NCI-H1930 (cell line): ENCODE data around the gene NPR2.
A peak's percentile ranks its signal among the peaks of the same experiment; 100 is the strongest.

Experiments
- DNase-seq, 2 experiments: peaks; one replicate each; lab custom pipeline; 2025; lab: John Stamatoyannopoulos, UW

NPR2 gene

DNA sequence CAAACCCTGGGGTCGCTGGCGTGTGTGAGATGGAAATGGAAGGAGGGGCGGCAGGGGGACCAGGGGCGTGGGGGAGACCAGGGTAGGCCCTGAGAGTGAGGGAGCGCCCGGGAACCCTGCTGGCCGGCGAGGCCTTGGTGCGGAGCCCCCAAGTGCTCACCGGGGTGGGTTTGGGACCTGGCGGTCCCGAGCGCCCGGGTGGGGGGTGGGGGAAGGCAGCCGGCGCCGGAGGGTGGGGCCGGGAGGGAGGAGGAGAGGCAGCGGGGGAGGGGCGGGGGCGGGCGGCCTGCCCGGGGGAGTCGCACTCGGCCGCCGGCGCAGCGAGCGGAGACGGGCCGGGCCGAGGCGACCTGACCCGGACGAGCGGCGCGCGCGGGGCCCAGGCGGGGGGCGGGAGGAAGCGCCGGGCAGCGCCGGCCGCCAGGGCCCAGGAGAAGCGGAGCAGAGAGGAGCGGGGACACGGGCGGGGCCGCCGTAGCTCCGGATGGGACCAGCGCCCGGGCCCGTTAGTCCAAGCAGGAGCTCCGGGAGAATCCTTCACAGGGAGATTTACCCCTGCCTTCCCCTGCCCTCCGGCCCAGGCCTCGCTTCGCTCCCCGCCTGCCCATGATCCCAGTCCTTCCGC is at the start of gene NPR2:
Gene NPR2 (plus strand): TSS at position 295 of the 625 bp plus-strand sequence. CDS start 818 bp downstream, outside the sequence.
- no peak for DNase-seq

- no peak for DNase-seq
Observed at GRCh38 chr9:35741740-35742139, 49.7 kb upstream of the NPR2 start.

DNA sequence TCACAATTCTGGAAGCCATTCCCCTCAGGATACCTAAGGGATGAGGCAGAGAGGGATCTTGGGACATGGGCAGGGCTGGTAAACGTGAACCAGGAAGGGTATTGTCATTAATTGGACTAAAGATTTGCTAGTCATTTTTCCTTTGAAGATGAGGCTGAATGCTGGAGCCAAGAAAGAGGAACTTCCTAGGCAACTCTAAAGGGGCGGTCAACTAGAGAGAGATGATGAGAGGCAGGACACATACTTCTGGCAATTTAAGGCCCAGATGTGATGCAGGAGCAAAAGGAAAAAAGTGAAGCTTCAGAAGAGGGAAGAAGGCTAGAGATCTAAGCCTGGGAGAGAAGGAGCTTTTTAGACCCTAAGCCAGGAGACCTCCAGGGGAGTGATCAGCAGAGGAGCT is 47.9 kb upstream of the NPR2 start:
- no peak for DNase-seq

DNA sequence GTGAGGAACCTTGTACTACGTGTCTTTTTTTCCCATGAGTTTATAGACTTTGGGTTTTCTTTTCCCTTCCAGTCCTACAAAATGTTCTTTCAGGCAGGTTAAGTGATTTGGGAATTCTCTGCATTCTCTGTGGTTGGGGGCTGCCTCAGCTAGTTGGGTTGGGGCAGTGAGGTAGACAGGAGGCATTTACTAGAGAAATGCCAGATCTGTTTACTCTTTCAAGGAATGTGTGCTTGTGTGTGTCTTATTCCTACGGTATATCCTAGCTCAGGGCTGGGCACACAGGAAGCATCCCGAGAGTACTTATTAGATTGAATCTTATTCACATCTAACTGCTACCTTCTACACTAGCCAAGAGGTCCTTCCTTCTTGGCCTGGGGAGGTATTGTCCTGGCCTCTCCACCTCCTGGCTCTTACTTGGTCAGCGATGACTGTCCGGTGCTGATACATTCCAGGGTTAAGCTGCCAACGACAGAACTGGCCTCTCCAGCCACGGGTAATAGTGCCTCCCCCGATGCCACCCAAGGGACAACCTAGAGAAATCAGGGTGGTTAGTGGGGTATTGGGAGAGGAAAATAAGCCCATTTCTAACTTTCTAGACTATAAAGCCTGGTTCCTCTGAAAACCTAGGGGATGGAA is 47.4 kb upstream of the NPR2 start:
- no peak for DNase-seq

- no peak for DNase-seq
Observed at GRCh38 chr9:35745569-35745968, 45.8 kb upstream of the NPR2 start.

DNA sequence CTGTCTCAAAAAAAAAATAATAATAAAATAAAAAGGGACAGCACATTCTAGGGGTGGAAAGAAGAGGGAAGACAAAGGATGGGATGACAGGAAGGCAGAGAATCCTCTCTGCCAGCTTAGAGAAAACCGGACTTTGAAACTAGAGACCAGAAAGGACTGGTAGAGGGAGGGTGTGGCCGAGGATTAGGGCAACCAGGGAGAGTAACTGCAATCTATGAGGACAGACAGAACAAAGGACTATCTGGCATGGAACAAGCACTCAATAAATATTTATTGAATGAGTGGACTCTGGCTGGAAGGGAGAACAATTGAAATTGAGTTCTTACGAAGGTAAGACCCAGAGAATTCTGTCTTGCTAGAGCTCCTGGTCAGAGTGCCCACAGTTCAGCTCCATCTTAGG is 44.8 kb upstream of the NPR2 start:
- DNase-seq = no peak

GRCh38 chr9:35748242-35748857 is 43.0 kb upstream of the NPR2 start:
- DNase-seq = no peak

DNA sequence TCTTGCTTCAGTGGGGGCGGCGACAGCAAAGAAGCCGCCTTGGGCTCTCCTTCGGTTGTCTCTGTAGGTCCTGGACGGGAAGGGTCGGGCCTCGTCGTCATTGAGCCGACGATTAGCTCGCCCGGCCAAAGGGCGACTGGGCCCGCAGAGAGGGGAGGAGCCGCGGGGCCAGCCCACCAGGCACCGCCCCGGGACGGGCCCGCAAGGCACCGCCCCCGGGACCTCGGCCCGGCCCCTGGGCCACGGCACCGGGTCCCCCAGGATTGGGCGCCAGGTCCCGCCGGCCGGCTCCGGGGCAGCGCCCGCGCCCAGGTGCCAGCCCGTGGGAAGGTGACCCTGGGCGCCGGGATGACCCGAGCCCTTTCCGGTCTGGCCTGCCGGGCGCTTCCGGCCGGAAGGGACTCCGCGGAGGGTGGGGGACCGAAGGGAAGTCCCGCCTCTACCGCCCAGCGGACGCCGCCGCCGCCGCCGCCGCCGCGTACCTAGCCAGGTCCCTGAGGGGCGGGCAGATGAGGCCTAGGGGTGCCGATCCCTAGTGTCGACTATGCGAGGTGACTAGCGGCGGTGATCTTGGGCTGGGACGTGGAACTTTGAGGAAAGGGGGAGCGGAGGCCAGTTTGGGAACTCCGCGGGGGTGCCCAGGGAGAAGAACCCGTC is 42.4 kb upstream of the NPR2 start, which contains the start of the genes GBA2 and RGP1:
Gene GBA2 (minus strand): TSS at position 371 of the 657 bp plus-strand sequence. CDS start 524 bp downstream, outside the sequence.
Gene RGP1 (plus strand): TSS at position 430 of the 657 bp plus-strand sequence. CDS start 469 bp downstream, outside the sequence.
- peak; percentile 71 to 78 for DNase-seq

- no peak for DNase-seq
Observed at GRCh38 chr9:35749515-35750255, 41.7 kb upstream of the NPR2 start.

- no peak for DNase-seq
Observed at GRCh38 chr9:35750256-35750531, 41.2 kb upstream of the NPR2 start.

- DNase-seq = no peak
Observed at GRCh38 chr9:35753466-35753865, 37.9 kb upstream of the NPR2 start.

- no peak for DNase-seq
Observed at GRCh38 chr9:35754264-35754663, 37.1 kb upstream of the NPR2 start, which contains the start of gene MSMP. TSS of gene MSMP (minus strand) at chr9:35754276. CDS start at chr9:35754129, 147 bp downstream.

GRCh38 chr9:35755071-35755470 is 36.3 kb upstream of the NPR2 start:
- DNase-seq = no peak

- peak; percentile 70 to 74 for DNase-seq
Observed at GRCh38 chr9:35756275-35757225, 34.8 kb upstream of the NPR2 start.

DNA sequence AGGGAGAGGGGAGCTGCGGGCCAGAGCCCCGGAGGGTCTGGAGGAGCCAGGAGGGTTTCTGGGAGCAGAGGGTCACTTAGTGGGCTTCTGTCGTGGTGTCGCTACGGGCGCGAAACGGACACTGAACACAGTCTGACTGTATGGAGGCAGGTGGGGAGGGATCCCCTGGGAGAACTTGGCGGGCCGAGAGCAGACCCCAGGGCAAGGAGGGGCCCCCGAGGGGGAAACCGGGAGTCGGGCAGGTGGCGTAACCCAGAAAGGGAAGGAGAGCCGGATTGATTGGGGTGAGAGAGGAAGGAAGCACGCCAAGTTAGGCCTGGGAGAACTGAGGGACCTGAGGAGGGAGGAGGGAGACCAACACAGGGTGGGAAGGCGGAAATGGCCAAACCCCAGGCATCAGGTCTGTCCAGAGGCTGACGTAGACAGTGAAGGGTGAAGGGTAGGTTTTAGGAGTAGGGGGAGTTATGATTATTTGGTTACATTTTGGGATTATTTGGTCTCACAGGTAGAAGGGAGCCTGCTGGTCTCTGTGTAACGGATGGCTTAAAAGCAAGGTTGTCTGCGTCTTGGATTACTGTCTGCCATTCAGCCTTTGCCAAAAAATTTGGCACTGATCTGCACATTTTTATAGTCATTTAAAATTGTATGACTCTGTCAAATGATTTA is 34.0 kb upstream of the NPR2 start:
- peak; percentile 66 to 71 for DNase-seq

DNA sequence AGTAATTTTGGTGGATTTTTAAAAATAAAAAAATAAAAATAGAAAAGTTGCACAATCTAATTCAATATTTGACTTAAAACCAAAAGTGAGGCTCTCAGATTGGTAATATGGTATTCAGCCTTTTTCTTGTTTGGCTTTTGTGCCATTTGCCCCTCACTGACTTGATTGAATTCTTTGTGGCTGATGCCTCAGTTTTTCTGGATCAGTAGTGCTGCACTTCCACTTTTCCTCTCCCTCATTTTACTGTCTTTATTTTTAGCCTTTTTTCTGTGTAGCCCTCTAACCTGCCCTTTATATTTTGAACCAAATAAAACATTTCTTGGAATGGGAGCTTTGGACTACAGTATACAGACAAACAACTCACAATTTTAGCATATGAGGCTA is 33.5 kb upstream of the NPR2 start:
- no peak for DNase-seq

DNA sequence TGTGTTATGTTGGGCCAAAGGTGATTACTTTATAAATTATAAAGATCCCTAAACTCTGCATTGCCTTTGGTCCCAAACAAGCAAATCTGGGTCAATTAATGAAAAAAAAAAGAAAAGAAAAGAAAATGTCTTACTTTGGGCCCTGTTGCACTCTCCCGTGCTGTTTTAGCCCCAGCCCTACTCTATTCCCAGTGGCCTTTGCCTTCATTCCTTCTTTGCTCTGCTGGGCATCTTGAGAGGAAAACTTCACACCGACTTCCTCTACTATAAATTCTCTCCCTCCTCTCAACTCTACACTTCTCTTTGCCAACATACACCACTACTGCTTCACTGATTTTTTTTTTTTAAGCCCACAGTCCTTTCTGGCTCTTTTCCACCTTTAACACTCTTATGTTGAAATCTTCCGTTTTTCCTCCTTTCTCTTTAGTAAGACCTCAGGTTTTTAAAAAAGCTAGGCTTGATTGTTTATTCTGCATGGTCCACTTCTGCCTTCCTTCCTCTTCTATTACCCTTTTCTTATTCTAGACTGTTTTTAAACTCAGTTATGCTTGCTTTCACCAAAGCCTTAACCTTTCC is 32.8 kb upstream of the NPR2 start:
- DNase-seq = no peak

DNA sequence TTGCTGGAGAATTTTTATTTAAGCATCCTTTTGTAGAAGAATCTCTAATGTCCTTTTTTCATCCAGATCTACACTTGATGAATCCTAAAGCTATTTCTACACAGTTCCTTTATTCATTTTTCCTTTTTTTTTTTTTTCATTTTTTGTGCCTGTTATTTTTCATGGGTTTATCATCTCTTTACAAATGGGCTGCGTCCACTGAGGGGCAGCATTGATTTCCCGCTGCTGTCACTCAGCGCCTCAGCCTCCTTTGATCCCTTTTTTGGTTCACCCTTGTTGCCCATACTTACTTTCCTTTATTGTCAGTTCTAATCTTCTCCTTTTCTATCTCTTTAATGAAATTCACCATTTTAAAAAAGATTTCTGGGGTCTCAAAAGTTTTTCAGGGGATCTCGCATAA is 31.6 kb upstream of the NPR2 start:
- DNase-seq = no peak

DNA sequence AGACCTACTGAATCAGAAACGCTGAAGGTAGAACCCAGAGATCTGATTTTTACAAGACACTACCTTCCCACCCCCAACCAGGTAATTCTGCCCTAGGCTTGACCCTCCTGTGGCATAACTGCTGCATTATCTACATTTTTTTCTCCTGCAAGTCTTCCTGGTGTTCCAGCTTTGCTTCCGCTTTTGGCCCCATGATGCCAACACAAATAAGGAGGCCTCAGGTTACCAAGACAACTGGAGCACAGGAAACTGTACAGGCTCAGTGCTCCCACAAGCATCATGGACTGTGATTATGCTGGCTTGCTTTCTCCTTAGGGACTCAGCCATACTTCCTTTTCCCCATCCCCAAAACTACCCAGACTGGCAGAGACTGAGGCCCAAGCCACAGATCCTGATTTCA is 30.7 kb upstream of the NPR2 start:
- no peak for DNase-seq

- DNase-seq = no peak
Observed at GRCh38 chr9:35763181-35763580, 28.2 kb upstream of the NPR2 start.
